GM12878 (cell line): ENCODE results near the gene KCNN3.

Experiments
- CEBPB ChIP-seq, 2 experiments: fragments of 150-350 bp in 1 of 2; IDR thresholded peaks; 2 replicates each; pipeline ENCODE4 v1.6.1; 2012 to 2014; ENCODE audit warnings: low read depth in 2 of 2, low read length in 2 of 2, borderline replicate concordance in 1 of 2, inconsistent platforms in 1 of 2
- CREM ChIP-seq: IDR thresholded peaks from 2 replicates; pipeline ENCODE4 v1.6.1; 2014; ENCODE audit warnings: antibody characterized with exemption, low read depth
- CTCF ChIP-seq, 3 experiments: IDR thresholded peaks in 2 of 3; conservative IDR thresholded peaks in 1 of 3; 2 replicates each; pipeline ENCODE4 v1.5.1; 2011; ENCODE audit warnings: low read depth in 3 of 3, low read length in 3 of 3, mild to moderate bottlenecking in 3 of 3, control low read depth in 2 of 3, moderate library complexity in 2 of 3, inconsistent platforms in 1 of 3, mixed read lengths in 1 of 3; ENCODE audit not compliant: control insufficient read depth in 2 of 3, insufficient read depth in 1 of 3; ENCODE audit errors: extremely low read depth in 1 of 3
- IRF4 ChIP-seq: IDR thresholded peaks from 2 replicates; pipeline ENCODE4 v1.6.1; 2011; ENCODE audit warnings: low read depth, low read length
- MXI1 ChIP-seq: fragments of 150-350 bp; IDR thresholded peaks from 2 replicates; pipeline ENCODE4 v1.6.1; 2011; ENCODE audit warnings: low read depth, mild to moderate bottlenecking, inconsistent platforms, low read length, improper control_type of control experiment
- RFX5 ChIP-seq: IDR thresholded peaks from 2 replicates; pipeline ENCODE4 v1.6.1; 2011; ENCODE audit warnings: low read depth, low read length, improper control_type of control experiment
- SIN3A ChIP-seq: IDR thresholded peaks from 2 replicates; pipeline ENCODE4 v1.6.1; 2012; ENCODE audit warnings: low read depth, low read length, improper control_type of control experiment
- SMAD1 ChIP-seq: fragments of 450-650 bp; IDR thresholded peaks from 2 replicates; pipeline ENCODE4 v1.6.1; 2018; ENCODE audit warnings: mild to moderate bottlenecking, low read depth; ENCODE audit not compliant: partially characterized antibody
- TARDBP ChIP-seq: IDR thresholded peaks from 2 replicates; pipeline ENCODE4 v1.6.1; 2016; ENCODE audit warnings: borderline replicate concordance

GRCh38 chr1:154855186-154855851 is 14.8 kb downstream of the KCNN3 start:
- no peak for TF ChIP-seq CTCF (IDR thresholded peaks at IDR 0.05 in 2 of 3, conservative IDR thresholded peaks at IDR 0.05 in 1 of 3; ENCODE audit: control insufficient read depth in 2 of 3, extremely low read depth in 1 of 3, insufficient read depth in 1 of 3, low read depth in 3 of 3, low read length in 3 of 3)
- no peak for TF ChIP-seq SIN3A
- no peak for TF ChIP-seq RFX5
- TF ChIP-seq CEBPB (IDR thresholded peaks at IDR 0.05; ENCODE audit: borderline replicate concordance in 1 of 2, low read depth in 2 of 2, low read length in 2 of 2) = no peak
- TF ChIP-seq MXI1 = no peak
- TF ChIP-seq TARDBP = no peak
- TF ChIP-seq SMAD1 = no peak
- TF ChIP-seq CREM = no peak
- TF ChIP-seq IRF4 = no peak
